Glutamatergic neuron (in vitro differentiated cells): ENCODE measurements around the gene SRGAP3. TPM values are rescaled to one million over a fixed set of nuclear protein-coding genes. Genes with fewer than 3 reads are reported as not detected.
A peak's percentile ranks its signal among the peaks of the same experiment; 100 is the strongest.

ENCODE experiments used
- DNase-seq: peaks from one replicate; pipeline ENCODE4 v3.0.0; 2022
- H3K27ac Mint-ChIP-seq: one replicate; pipeline ENCODE4 v1.8.0; 2020; ENCODE audit warnings: mild to moderate bottlenecking, mixed read lengths, inconsistent platforms; ENCODE audit not compliant: unreplicated experiment
- H3K27me3 Mint-ChIP-seq: one replicate; pipeline ENCODE4 v1.8.0; 2020; ENCODE audit warnings: mild to moderate bottlenecking, moderate library complexity, mixed read lengths, inconsistent platforms; ENCODE audit not compliant: unreplicated experiment
- H3K36me3 Mint-ChIP-seq: one replicate; pipeline ENCODE4 v1.8.0; 2020; ENCODE audit warnings: mild to moderate bottlenecking, mixed read lengths, inconsistent platforms; ENCODE audit not compliant: unreplicated experiment
- H3K4me1 Mint-ChIP-seq: one replicate; pipeline ENCODE4 v1.8.0; 2020; ENCODE audit warnings: mild to moderate bottlenecking, low read depth, mixed read lengths, inconsistent platforms; ENCODE audit not compliant: unreplicated experiment
- H3K4me3 Mint-ChIP-seq: one replicate; pipeline ENCODE4 v1.8.0; 2020; ENCODE audit warnings: mild to moderate bottlenecking, mixed read lengths, inconsistent platforms; ENCODE audit not compliant: unreplicated experiment
- H3K9me3 Mint-ChIP-seq: one replicate; pipeline ENCODE4 v1.8.0; 2020; ENCODE audit warnings: mild to moderate bottlenecking, moderate library complexity, mixed read lengths, inconsistent platforms; ENCODE audit not compliant: unreplicated experiment
- CTCF ChIP-seq: fragments of 200-600 bp; sonication (generic); IDR thresholded peaks from one replicate; pipeline ENCODE4 v1.5.0; 2021; ENCODE audit not compliant: partially characterized antibody, unreplicated experiment
- total RNA-seq: library from RNA; stranded (reverse); fragmentation: NEBNext Ultra II Directional; extraction: Animal tissue kit (Norgen Biotek cat#: 25700); gene quantifications from one replicate; pipeline ENCODE4 v1.2.1, GENCODE V29; 2021; ENCODE audit not compliant: unreplicated experiment

Gene SRGAP3
- total RNA-seq, 1 donor from 2014 or later, result 197 TPM

DNA sequence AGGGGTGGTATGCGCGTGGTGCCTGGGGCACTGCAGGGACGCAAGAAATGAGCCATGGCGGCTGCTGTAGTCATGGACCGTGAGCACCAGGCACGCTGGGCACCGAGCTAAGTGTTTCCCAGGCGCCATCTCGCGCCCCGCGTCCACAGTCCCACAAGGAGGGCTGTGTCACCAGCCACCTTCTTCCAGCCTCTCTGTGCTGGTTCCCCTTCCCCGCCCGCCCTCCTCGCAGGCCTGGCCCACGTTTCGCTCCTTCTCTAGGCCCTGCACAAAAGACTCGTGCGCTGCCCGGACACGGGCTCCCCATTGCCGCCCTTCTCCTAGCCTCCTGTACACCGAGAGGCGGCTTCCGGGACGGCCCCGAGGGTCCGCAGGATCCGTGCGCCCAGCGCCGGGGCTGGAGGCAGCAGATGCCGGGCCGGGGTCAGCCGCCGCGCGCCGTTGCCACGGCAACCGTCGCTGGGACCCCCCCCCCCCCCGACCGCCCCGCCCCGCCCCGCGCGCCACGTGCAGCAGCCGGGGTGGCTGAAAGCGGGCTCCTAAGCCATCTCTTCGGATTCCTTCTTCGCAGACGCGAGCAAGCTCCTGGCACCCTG lies 113.4 kb downstream of the SRGAP3 start:
- peaks cover 5% of the 10 kb centered on the region for H3K36me3 Mint-ChIP-seq
- H3K9me3 Mint-ChIP-seq, result peaks cover 8% of the 10 kb centered on the region
- H3K4me1 Mint-ChIP-seq, result peaks cover 28% of the 10 kb centered on the region
- peak overlapping the region; percentile 70 for H3K4me3 Mint-ChIP-seq
- peak; percentile 68 for DNase-seq
- TF ChIP-seq CTCF, result no peak
- H3K27me3 Mint-ChIP-seq, result peaks cover 5% of the 10 kb centered on the region
- peak overlapping the region; percentile 34 for H3K27ac Mint-ChIP-seq

GRCh38 chr3:9135526-9135925 lies 113.9 kb downstream of the SRGAP3 start:
- peaks cover 5% of the 10 kb centered on the region for H3K36me3 Mint-ChIP-seq
- peak overlapping the region; percentile 70 for H3K4me3 Mint-ChIP-seq
- H3K4me1 Mint-ChIP-seq, result peaks cover 28% of the 10 kb centered on the region
- peak overlapping the region; percentile 34 for H3K27ac Mint-ChIP-seq
- no peak for TF ChIP-seq CTCF
- peaks cover 8% of the 10 kb centered on the region for H3K9me3 Mint-ChIP-seq
- H3K27me3 Mint-ChIP-seq, result peaks cover 6% of the 10 kb centered on the region
- no peak for DNase-seq

- Mint-ChIP-seq H3K27ac (no peak overlapping the region), H3K9me3 (peaks cover 8% of the 10 kb centered on the region), H3K36me3 (no peaks in the 10 kb centered on the region), H3K4me1 (peaks cover 31% of the 10 kb centered on the region), H3K27me3 (peaks cover 7% of the 10 kb centered on the region), H3K4me3 (no peak overlapping the region)
- no peak for TF ChIP-seq CTCF
- DNase-seq, result no peak
Observed at GRCh38 chr3:9133656-9134055, 115.8 kb downstream of the SRGAP3 start.

GRCh38 chr3:9130345-9131305 lies 118.8 kb downstream of the SRGAP3 start:
- H3K36me3 Mint-ChIP-seq, result no peaks in the 10 kb centered on the region
- DNase-seq, result no peak
- no peak overlapping the region for H3K4me3 Mint-ChIP-seq
- peaks cover 21% of the 10 kb centered on the region for H3K4me1 Mint-ChIP-seq
- H3K9me3 Mint-ChIP-seq, result peaks cover 4% of the 10 kb centered on the region
- no peak for TF ChIP-seq CTCF
- peaks cover 4% of the 10 kb centered on the region for H3K27me3 Mint-ChIP-seq
- H3K27ac Mint-ChIP-seq, result peak overlapping the region; percentile 41

DNA sequence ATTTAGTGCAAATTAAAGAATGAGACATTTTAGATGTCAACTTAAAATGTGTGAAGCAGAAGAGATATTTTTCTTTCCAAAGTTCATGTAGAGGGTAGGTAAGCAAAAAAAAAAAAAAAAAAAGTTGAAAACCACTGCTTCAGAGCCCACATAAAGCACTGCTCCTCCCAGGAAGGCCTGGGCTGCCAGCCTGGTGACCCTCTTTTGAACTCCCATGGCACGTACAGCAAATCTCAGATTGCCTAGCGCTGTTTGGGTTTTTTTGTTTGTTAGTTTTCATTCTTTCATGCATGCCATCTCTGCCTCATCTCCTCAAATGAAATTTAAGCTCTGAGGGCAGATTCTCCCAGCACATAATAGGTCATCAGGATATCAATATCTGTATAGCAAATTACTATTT lies 120.1 kb downstream of the SRGAP3 start:
- peaks cover 5% of the 10 kb centered on the region for H3K9me3 Mint-ChIP-seq
- H3K27me3 Mint-ChIP-seq, result peaks cover 4% of the 10 kb centered on the region
- peaks cover 25% of the 10 kb centered on the region for H3K4me1 Mint-ChIP-seq
- H3K27ac Mint-ChIP-seq, result no peak overlapping the region
- no peak overlapping the region for H3K4me3 Mint-ChIP-seq
- no peaks in the 10 kb centered on the region for H3K36me3 Mint-ChIP-seq
- no peak for DNase-seq
- no peak for TF ChIP-seq CTCF
